Endothelial cell of umbilical vein (primary cell): ENCODE data around the gene FRA10AC1. TPM values are rescaled to one million over a fixed set of nuclear protein-coding genes. Genes with fewer than 3 reads are reported as not detected.

Source experiments
- BruUV-seq: library from RNA; stranded (reverse); fragments of 400-500 nt; replicated peaks from 2 replicates; lab custom pipeline; 2021; lab: Mats Ljungman, UMichigan
- CTCF ChIA-PET: fragments of 300-600, 350-600 bp; sonication (Branson Sonifier 250); formaldehyde crosslinking; loops from one replicate; lab custom pipeline; 2021; ENCODE audit warnings: antibody characterized with exemption, inconsistent platforms; lab: Charles Lee
- POLR2A ChIA-PET: fragments of 300-600, 350-600 bp; sonication (Branson Sonifier 250); formaldehyde crosslinking; loops from one replicate; lab custom pipeline; 2021; ENCODE audit warnings: antibody characterized with exemption, inconsistent platforms; lab: Charles Lee
- DNase-seq: peaks from one replicate; pipeline ENCODE4 v3.0.0-alpha.2; 2011; ENCODE audit warnings: low read depth, low spot score
- FAIRE-seq: peaks from 2 replicates; lab custom pipeline; 2011; peaks lifted over from hg19 to GRCh38; lab: Jason Lieb, UNC
- H2AFZ ChIP-seq: 2 replicates; pipeline ENCODE4 v1.6.0; 2012; ENCODE audit warnings: low read depth, low read length, control low read depth, inconsistent platforms
- H3K27ac ChIP-seq: 2 replicates; pipeline ENCODE4 v1.5.1; 2011; ENCODE audit warnings: low read depth, mild to moderate bottlenecking, control low read depth, low read length, moderate library complexity; ENCODE audit not compliant: insufficient read depth
- H3K27me3 ChIP-seq, 2 experiments: 2 replicates each; pipeline versions ENCODE4 v1.6.0 to v1.6.1; 2011; ENCODE audit warnings: low read length in 2 of 2, mixed read lengths in 1 of 2; ENCODE audit not compliant: control insufficient read depth in 2 of 2, insufficient read depth in 2 of 2
- H3K36me3 ChIP-seq, 2 experiments: 2 replicates in 1 of 2; 3 replicates in 1 of 2; pipeline ENCODE4 v1.5.1; 2011; ENCODE audit warnings: low read length in 2 of 2, mild to moderate bottlenecking in 1 of 2, moderate library complexity in 1 of 2; ENCODE audit not compliant: control insufficient read depth in 2 of 2, insufficient read depth in 2 of 2; ENCODE audit errors: extremely low read depth in 1 of 2
- H3K4me1 ChIP-seq: 3 replicates; pipeline ENCODE4 v1.5.1; 2011; ENCODE audit warnings: mild to moderate bottlenecking, low read length; ENCODE audit not compliant: control insufficient read depth, insufficient read depth; ENCODE audit errors: extremely low read depth
- H3K4me2 ChIP-seq: 2 replicates; pipeline ENCODE4 v1.6.1; 2011; ENCODE audit warnings: low read length, control low read depth, mixed read lengths; ENCODE audit not compliant: insufficient read depth
- H3K4me3 ChIP-seq, 3 experiments: fragments of 200-600 bp in 1 of 3; sonication (generic), shearing (Covaris generic) in 1 of 3; replicated peaks in 1 of 3; 2 replicates each; pipeline ENCODE4 v1.5.1; 2011 to 2016; ENCODE audit warnings: control low read depth in 3 of 3, low read length in 3 of 3, mild to moderate bottlenecking in 2 of 3, inconsistent platforms in 1 of 3, low read depth in 1 of 3, moderate library complexity in 1 of 3; ENCODE audit not compliant: insufficient read depth in 1 of 3
- H3K79me2 ChIP-seq: 2 replicates; pipeline ENCODE4 v1.6.0; 2012; ENCODE audit warnings: low read length, inconsistent platforms; ENCODE audit not compliant: control insufficient read depth, insufficient read depth
- H3K9ac ChIP-seq: replicated peaks from 2 replicates; pipeline ENCODE3; 2011; ENCODE audit warnings: low read length, control low read depth; ENCODE audit not compliant: insufficient read depth; ENCODE audit errors: extremely low read depth
- H3K9me1 ChIP-seq: replicated peaks from 3 replicates; pipeline ENCODE4 v1.6.0; 2011; ENCODE audit warnings: mild to moderate bottlenecking, low read length; ENCODE audit not compliant: control insufficient read depth, insufficient read depth; ENCODE audit errors: extremely low read depth
- H3K9me3 ChIP-seq: replicated peaks from 2 replicates; pipeline ENCODE4 v1.5.1; 2012; ENCODE audit warnings: low read length, inconsistent platforms; ENCODE audit not compliant: control insufficient read depth, insufficient read depth
- H4K20me1 ChIP-seq: replicated peaks from 2 replicates; pipeline ENCODE3; 2011; ENCODE audit warnings: mild to moderate bottlenecking, low read length; ENCODE audit not compliant: control insufficient read depth, insufficient read depth; ENCODE audit errors: extremely low read depth
- EZH2 ChIP-seq: IDR thresholded peaks from 2 replicates; pipeline ENCODE4 v1.6.1; 2012; ENCODE audit warnings: borderline replicate concordance, low read depth, mild to moderate bottlenecking, moderate library complexity, low read length, inconsistent platforms; ENCODE audit not compliant: severe bottlenecking
- FOS ChIP-seq: IDR thresholded peaks from 2 replicates; pipeline ENCODE4 v1.6.1; 2011; ENCODE audit warnings: mild to moderate bottlenecking, low read length, moderate library complexity, borderline replicate concordance; ENCODE audit not compliant: insufficient read depth
- GATA2 ChIP-seq: IDR thresholded peaks from 2 replicates; pipeline ENCODE4 v1.7.0; 2011; ENCODE audit warnings: low read depth, mild to moderate bottlenecking, moderate library complexity, mixed read lengths, low read length; ENCODE audit not compliant: insufficient read length, insufficient read depth
- JUN ChIP-seq: IDR thresholded peaks from 2 replicates; pipeline ENCODE4 v1.6.1; 2011; ENCODE audit warnings: borderline replicate concordance, low read depth; ENCODE audit not compliant: insufficient read length, insufficient read depth
- MYC ChIP-seq: IDR thresholded peaks from one replicate; pipeline ENCODE4 v1.6.1; 2011; ENCODE audit warnings: mild to moderate bottlenecking, low read depth, low read length
- POLR2A ChIP-seq: IDR thresholded peaks from 2 replicates; pipeline ENCODE4 v1.6.1; 2012; ENCODE audit warnings: low read depth, mild to moderate bottlenecking, control low read depth, low read length
- POLR2AphosphoS5 ChIP-seq: IDR thresholded peaks from 2 replicates; pipeline ENCODE4 v1.6.1; 2012; ENCODE audit warnings: low read depth, mild to moderate bottlenecking, control low read depth, low read length, moderate library complexity; ENCODE audit not compliant: insufficient read depth
- dilution Hi-C: fragments of 300-500 bp; cut with MboI; formaldehyde crosslinking; loops from one replicate; pipeline ENCODE4 v1.15.0; 2019; ENCODE audit warnings: low sequenced_read_pairs; ENCODE audit not compliant: extremely low pct_ligation_motif_present
- intact Hi-C: fragments of 100-400 bp; cut with micrococcal nuclease; formaldehyde crosslinking; loops from one replicate; pipeline ENCODE4 v1.10.0; 2022
- polyA plus RNA-seq, 4 experiments: library from polyadenylated mRNA; depleted of rRNA in 3 of 4; stranded (reverse) in 3 of 4; unstranded in 1 of 4; fragments of >200 nt; gene quantifications; 2 replicates each; pipeline versions ENCODE4 v1.2.1 to v1.2.3, GENCODE V29; 2011 to 2012; ENCODE audit warnings: missing spikeins in 1 of 4
- total RNA-seq: library from RNA; stranded (reverse); gene quantifications from 2 replicates; pipeline ENCODE4 v1.2.3, GENCODE V29; 2021
- TF ChIP-seq, protein P1 (sequence below): IDR thresholded peaks from 2 replicates; pipeline ENCODE4 v1.6.1; 2011; ENCODE audit not compliant: insufficient read depth, insufficient read length
- TF ChIP-seq, protein P2 (sequence below), 2 donors: IDR thresholded peaks; 1 replicate in 1 of 2; 2 replicates in 1 of 2; pipeline ENCODE4 v1.5.1; 2011; ENCODE audit warnings: low read length in 2 of 2, mild to moderate bottlenecking in 2 of 2, moderate library complexity in 2 of 2, control low read depth in 1 of 2, inconsistent platforms in 1 of 2, low read depth in 1 of 2; ENCODE audit not compliant: insufficient read depth in 1 of 2; ENCODE audit errors: extremely low read depth in 1 of 2

Gene FRA10AC1
- total and polyA plus RNA-seq, 2 donors (not counting 3 experiments of a cell fraction or from before 2014, with no cell fraction given), result 4.0 to 24.4 TPM

DNA sequence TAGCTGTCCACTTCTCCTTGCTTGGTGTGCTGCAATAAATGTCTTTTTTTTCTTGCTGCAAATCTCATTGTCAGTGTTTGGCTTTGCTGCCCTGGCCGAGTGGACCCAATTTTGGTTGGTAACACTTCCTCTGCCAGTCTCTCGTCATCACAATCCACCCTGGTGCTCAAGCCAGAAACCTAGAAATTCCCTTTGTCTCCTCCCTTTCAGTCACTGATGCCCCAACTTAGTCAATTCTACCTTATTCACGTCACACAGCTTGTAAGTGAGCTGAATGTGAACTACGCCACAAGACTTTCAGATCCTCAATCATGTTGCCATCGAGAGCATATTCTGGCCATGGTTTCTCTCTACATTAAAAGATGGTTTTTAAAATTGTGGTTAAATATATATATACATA, 13.0 kb upstream of the FRA10AC1 start:
- BruUV-seq, result no TSS peak
- no peaks in the 10 kb centered on the region for H3K9me3 ChIP-seq
- H3K4me3 ChIP-seq, result no peak overlapping the region
- no peak for TF ChIP-seq MYC
- TF ChIP-seq POLR2A, result no peak
- TF ChIP-seq, protein P1, sequence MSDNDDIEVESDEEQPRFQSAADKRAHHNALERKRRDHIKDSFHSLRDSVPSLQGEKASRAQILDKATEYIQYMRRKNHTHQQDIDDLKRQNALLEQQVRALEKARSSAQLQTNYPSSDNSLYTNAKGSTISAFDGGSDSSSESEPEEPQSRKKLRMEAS, result no peak
- no peak for TF ChIP-seq FOS
- no peak for TF ChIP-seq JUN
- TF ChIP-seq, protein P2, sequence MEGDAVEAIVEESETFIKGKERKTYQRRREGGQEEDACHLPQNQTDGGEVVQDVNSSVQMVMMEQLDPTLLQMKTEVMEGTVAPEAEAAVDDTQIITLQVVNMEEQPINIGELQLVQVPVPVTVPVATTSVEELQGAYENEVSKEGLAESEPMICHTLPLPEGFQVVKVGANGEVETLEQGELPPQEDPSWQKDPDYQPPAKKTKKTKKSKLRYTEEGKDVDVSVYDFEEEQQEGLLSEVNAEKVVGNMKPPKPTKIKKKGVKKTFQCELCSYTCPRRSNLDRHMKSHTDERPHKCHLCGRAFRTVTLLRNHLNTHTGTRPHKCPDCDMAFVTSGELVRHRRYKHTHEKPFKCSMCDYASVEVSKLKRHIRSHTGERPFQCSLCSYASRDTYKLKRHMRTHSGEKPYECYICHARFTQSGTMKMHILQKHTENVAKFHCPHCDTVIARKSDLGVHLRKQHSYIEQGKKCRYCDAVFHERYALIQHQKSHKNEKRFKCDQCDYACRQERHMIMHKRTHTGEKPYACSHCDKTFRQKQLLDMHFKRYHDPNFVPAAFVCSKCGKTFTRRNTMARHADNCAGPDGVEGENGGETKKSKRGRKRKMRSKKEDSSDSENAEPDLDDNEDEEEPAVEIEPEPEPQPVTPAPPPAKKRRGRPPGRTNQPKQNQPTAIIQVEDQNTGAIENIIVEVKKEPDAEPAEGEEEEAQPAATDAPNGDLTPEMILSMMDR (IDR thresholded peaks at IDR 0.05; ENCODE audit: extremely low read depth in 1 of 2, insufficient read depth in 1 of 2, low read depth in 1 of 2, low read length in 2 of 2), result no peak
- TF ChIP-seq POLR2AphosphoS5, result no peak
- TF ChIP-seq GATA2, result no peak
- TF ChIP-seq EZH2, result no peak
- H3K4me1 ChIP-seq, result no peaks in the 10 kb centered on the region
- H3K9ac ChIP-seq, result no peak overlapping the region
- ChIA-PET POLR2A (no interaction called here), CTCF (interaction anchor here (1.0 kb wide), 1 partner anchor 13 kb away, joined by 3 read pairs; the partner anchor contains the start of gene FRA10AC1)
- FAIRE-seq (no peak), DNase-seq (no peak)
- H3K27me3 ChIP-seq, result peaks cover 1 to 3% of the 10 kb centered on the region in 2 experiments
- no peak overlapping the region for H2AFZ ChIP-seq
- H3K36me3 ChIP-seq, result no peaks in the 10 kb centered on the region
- no peak overlapping the region for H3K27ac ChIP-seq
- dilution Hi-C loops (no loop called here), intact Hi-C loops (no loop called here)
- H4K20me1 ChIP-seq, result no peaks in the 10 kb centered on the region
- no peaks in the 10 kb centered on the region for H3K9me1 ChIP-seq
- H3K79me2 ChIP-seq, result no peaks in the 10 kb centered on the region
- no peak overlapping the region for H3K4me2 ChIP-seq
